Stimulated activated CD8-positive, alpha-beta memory T cell treated with anti-CD3 and anti-CD28 coated beads, Interleukin-4, amount 100 ng/mL, for 4 hours (primary cell): Measurements from ENCODE around the gene PFKM.
"Not testable (repeated sequence)": the region's sequence is repeated elsewhere in the genome, so short reads cannot be mapped to it uniquely, and the experiment has no call there.

Source experiments
- DNase-seq, 2 donors: peaks; one replicate each; pipeline ENCODE4 v3.0.0-alpha.2; 2020; ENCODE audit warnings: low read depth in 2 of 2, low spot score in 1 of 2

The PFKM gene

GRCh38 chr12:48110691-48111311 lies 8.4 kb upstream of the PFKM start:
- no peak for DNase-seq

GRCh38 chr12:48111312-48111693 lies 7.9 kb upstream of the PFKM start:
- not testable (repeated sequence) for DNase-seq

DNA sequence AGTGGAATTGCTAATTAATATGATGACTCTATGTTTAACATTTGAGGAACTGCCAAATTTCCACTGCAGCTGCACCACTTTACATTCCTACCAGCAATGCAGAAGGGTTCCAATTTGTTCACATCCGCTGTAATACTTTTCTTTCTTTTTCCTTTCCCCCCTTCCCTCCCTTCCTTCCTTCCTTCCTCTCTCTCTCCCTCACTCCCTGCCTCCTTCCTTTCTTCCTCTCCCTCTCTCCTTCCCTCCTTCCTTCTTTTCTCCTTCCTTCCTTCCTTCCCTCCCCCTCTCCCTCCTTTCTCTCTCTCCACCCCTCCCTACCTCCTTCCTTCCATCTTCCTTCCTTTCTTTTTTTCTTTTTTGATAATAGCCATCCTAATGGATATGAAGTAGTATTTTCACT lies 3.2 kb upstream of the PFKM start:
- no peak for DNase-seq

DNA sequence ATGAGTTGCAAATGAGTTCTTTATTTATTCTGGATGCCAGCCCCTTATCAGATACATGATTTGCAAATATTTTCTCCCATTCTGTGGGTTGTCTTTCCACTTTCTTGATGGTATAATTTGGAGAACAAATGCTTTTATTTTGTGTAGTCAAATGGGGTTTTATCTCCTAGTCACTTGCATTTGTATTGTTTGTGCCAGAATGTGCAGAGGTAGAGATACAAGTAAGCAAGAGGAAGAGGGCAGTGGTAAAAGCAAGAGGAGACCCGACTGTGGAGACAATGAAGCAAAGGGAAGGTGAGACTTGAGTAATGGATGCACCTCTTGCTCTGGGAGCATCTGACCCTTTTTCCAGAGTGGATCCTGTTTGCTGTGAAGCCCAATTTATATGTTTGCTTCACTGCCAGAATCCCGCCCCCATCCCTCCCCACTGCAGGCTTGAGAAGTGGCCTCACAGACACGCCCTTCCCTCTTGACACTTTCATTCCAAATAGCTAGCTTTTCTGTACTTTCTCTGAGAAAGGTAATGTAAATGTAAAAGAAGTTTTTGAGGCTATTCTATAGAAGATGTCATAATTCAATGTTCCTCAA lies 786 bp upstream of the PFKM start:
- DNase-seq, result no peak

DNA sequence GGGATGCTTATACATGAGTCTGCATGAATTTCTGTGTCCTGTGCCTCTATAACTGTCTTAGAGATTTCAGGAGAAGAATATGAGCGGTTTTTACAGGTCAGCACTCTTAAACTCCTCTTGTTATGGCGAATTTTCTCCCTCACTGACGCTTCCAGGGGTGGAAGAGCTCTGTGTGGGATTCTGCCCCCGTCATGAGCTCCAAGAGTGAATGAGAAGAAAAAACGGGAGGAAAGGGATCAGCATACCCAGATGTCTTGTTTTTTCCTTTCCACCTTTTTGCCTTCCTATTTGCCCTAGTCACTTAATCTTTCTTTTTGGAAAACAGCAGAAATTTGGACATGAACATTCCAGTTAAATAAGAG lies 651 bp downstream of the PFKM start:
- DNase-seq, result no peak

DNA sequence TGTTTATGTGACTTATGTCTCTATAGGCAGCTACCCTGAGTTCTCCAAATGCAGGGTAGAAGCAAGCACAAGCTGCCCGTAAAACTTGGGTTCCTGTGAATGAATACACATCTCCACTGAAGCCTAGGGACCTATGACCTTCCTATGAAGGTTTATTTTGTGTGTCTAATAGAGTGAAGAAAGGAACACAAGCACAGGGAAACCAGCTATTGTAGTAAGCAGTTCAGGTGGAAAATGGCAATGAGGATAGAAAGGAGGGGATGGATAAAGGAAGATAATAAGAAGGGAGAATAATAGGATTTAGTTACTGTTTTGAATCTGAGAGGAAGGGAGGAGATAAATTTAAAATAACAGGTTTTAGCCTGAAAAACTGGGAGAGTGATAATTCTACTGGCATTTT lies 2.4 kb downstream of the PFKM start:
- no peak for DNase-seq

- no peak for DNase-seq
These were observed 3.1 kb downstream of the PFKM start for GRCh38 chr12:48122065-48122834.

DNA sequence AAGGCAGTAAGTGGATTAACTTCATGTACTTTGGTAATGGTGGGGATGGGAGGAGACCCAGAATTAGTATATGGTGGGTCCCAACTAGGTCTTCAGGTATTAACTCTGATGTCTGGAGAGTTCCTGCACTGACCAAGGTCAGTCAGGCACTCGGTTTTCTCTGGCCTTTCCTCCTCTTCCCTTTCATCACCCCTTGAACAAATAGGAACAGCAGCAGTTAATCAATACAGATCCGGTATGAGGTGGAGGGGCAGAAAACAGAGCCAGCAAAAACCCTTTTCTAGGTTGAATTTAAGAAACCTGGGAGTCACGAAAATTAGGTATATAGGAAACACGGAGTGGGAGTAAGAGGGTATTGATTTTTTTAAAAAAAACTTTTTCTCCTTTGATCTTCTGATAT lies 4.0 kb downstream of the PFKM start:
- DNase-seq, result no peak

- not testable (repeated sequence) for DNase-seq
These were observed 6.4 kb downstream of the PFKM start for GRCh38 chr12:48125542-48125941.

DNA sequence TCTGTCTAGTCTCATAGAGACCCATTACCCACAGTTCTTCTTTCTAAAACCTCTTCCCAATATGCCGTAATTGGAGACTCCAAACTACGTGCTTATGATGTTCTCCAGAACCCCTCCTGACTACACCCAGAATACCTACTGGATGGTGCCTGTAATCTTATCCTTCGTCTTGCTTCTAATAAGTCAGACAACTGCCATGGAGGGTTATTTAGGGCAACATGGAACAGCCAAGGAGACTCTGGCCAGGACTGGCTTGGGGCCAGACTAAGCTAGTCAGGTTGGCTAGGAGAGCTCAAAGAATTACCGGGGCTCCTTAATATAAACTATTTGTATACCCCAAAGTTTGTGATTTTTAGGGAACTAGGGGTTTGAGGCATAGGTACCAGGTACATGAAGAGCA lies 6.8 kb downstream of the PFKM start:
- DNase-seq, result no peak

DNA sequence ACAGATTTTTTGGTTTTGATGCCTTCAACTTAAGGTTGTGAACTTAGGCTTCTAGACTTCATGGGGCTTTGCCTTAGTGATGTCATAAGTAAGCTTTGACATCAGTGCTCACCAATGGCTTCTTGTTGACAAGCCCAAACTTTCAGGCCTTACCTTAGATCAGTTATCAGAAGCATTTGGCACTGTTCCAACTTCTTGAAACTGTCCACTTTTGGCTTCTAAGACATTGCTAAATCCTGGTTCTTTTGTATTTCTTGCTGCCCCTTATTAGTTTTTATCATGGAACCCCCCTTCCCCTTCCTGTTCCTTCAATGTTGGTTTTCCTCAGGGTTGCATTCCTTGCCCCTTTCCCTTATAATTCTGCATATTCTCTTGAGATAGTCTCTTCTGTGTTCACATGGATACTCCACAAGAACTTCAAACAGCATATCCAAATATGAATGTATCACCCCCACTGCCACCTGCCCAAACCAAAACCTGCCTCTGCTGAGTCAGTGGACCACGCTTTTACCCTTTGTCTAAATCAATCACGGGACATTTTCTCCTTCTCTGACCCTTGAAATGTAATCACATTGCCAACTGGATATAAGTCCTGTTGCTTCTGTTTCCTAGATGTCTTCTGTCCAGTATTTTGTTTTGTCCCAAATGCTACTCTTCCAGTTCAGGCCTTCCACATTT lies 7.9 kb downstream of the PFKM start:
- no peak for DNase-seq

- DNase-seq, result no peak
These were observed 9.6 kb downstream of the PFKM start for GRCh38 chr12:48128800-48129199.

DNA sequence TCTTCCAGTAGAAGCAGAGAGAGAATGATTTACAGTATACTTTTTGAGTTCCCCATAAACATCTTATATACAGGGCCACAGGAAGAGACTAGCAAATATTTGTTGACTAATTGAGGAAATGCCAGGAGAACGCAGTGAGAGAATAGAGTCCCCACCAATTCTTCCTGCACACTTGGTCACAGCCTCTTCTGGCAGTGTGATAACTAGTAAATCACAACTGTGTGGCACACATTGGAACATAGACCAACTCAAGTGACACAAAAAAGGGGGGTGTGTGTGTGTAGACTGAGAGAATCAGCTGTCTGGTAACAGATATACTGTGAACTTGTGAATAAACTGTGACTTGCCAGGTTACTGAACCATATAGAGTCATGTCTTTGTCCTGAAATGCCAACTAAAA lies 10.2 kb downstream of the PFKM start:
- no peak for DNase-seq

DNA sequence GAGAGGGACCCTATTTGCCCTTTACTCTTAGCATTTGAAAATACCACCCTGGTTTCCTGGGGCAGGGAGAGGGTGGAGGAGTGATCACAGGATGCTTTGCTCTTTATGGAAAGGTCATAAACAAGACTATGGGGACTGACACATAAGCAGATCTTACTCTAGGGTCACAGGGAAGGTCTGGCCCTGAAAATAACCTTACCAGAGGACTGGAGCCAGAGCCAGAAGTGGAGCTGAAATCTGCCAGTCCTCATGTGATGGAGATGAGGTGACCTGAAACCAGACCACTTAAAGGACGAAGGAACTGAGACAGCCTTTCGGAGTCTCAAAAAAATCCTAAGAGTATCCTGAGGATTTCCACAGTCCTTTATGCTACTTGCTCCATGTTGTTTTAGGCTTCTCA lies 12.4 kb downstream of the PFKM start:
- DNase-seq, result no peak

GRCh38 chr12:48132826-48133225 lies 13.7 kb downstream of the PFKM start:
- DNase-seq, result no peak

DNA sequence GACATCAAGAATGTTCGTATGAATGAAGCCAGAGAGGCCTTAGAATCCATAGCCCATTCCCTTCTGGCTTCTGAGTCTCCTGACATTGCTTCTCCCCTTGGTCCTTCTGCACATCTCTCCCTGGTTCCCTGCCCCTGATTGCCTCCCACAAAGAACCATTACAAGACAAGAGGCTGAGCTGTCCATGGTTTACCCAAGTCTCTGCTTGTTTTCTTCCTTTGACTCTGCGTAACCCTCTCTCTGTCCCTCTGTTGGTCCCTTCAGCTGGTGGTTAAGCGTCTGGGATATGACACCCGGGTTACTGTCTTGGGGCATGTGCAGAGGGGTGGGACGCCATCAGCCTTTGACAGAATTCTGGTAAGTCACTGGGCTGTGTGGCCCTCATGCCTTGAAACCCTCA lies 15.9 kb downstream of the PFKM start:
- DNase-seq, result no peak

DNA sequence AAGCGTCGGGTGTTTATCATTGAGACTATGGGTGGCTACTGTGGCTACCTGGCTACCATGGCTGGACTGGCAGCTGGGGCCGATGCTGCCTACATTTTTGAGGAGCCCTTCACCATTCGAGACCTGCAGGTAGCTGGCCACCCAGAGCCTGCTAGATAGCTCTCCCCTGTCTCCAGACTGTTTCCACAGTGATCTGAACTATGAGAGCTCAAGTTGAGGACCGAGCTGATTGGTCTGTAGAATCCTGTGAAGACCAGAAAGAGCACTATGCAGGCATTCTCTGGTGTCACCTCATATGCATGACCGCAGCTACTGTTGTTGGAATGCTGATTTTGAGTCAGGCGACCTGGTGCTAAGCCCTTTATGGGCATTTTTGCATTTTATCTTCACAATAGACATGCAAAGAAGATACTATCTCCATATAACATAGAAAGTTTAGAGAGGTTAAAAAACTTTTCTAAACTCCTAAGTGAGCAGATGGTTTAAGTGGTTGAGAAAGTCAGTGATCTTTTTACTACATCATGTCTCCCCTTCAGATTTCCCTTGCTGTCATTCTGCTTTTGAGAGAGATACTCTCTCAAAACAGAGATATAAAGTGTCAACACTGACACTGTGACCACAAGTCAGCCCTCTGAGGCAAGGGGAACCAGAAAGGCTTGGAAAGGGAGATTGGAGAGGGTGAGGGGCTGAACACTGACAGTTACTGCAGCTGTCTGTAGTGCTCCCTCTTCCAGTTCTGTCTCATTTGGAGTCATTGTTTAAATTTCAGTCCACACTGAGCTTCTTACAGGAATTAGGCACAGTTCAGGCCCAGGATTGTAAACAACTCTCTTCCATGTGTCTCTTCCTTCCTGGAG lies 23.9 kb downstream of the PFKM start:
- DNase-seq, result no peak

- DNase-seq, result no peak
These were observed 24.7 kb downstream of the PFKM start for GRCh38 chr12:48143898-48144297.

- DNase-seq, result no peak
These were observed 26.8 kb downstream of the PFKM start for GRCh38 chr12:48145981-48146380.

GRCh38 chr12:48151103-48151771 lies 32.1 kb downstream of the PFKM start:
- DNase-seq, result no peak

DNA sequence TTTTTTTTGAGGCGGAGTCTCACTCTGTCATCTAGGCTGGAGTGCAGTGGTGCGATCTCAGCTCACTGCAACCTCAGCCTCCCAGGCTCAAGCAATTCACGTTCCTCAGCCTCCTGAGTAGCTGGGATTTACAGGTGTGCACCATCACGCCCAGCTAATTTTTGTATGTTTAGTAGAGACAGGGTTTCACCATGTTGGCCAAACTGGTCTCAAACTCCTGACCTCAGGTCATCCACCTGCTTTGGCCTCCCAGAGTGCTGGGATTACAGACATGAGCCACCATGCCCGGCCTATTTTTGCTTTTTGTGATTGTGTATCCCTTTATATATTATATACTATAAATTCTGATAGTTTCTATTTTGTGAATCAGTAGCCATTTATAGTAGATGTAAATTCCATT lies 36.6 kb downstream of the PFKM start:
- not testable (repeated sequence) for DNase-seq
